Activated CD8-positive, alpha-beta memory T cell treated with anti-CD3 and anti-CD28 coated beads, Interleukin-2, amount 50 U/mL, for 1 hour (primary cell): ENCODE measurements around the gene WDR35.
A peak's percentile ranks its signal among the peaks of the same experiment; 100 is the strongest.

Experiments
- DNase-seq: peaks from one replicate; pipeline ENCODE4 v3.0.0-alpha.2; 2020; ENCODE audit errors: extremely low read depth

WDR35 gene

GRCh38 chr2:19870792-19871191 lies 119.1 kb downstream of the WDR35 start:
- DNase-seq: no peak

GRCh38 chr2:19868701-19869580 lies 121.0 kb downstream of the WDR35 start:
- peak; percentile 24 for DNase-seq

GRCh38 chr2:19868224-19868623 lies 121.7 kb downstream of the WDR35 start:
- no peak for DNase-seq

- no peak for DNase-seq
These were observed 123.1 kb downstream of the WDR35 start for GRCh38 chr2:19866771-19867170.

- no peak for DNase-seq
These were observed 124.8 kb downstream of the WDR35 start for GRCh38 chr2:19865151-19865550.

GRCh38 chr2:19864381-19864780 lies 125.5 kb downstream of the WDR35 start:
- no peak for DNase-seq

GRCh38 chr2:19863303-19864041 lies 126.4 kb downstream of the WDR35 start:
- DNase-seq: peak; percentile 13

- DNase-seq: no peak
These were observed 128.1 kb downstream of the WDR35 start for GRCh38 chr2:19861813-19862212.
